Skeletal muscle tissue (tissue), 4 donors: ENCODE data around the gene RTN4RL1. TPM values are rescaled to one million over a fixed set of nuclear protein-coding genes. Genes with fewer than 3 reads are reported as not detected.

Source experiments
- H3K27ac ChIP-seq: one replicate; pipeline ENCODE4 v1.7.0; 2013; ENCODE audit warnings: mild to moderate bottlenecking, low read depth, low read length, inconsistent platforms
- H3K27me3 ChIP-seq, 3 donors: one replicate each; pipeline ENCODE4 v1.7.0; 2013; ENCODE audit warnings: low read length in 3 of 3; ENCODE audit not compliant: control insufficient read depth in 3 of 3, insufficient read depth in 3 of 3
- H3K36me3 ChIP-seq, 3 donors: one replicate each; pipeline ENCODE4 v1.7.0; 2013; ENCODE audit warnings: low read length in 3 of 3; ENCODE audit not compliant: control insufficient read depth in 3 of 3, insufficient read depth in 3 of 3
- H3K4me1 ChIP-seq, 3 donors: one replicate each; pipeline ENCODE4 v1.7.0; 2013; ENCODE audit warnings: low read length in 3 of 3, mild to moderate bottlenecking in 3 of 3; ENCODE audit not compliant: control insufficient read depth in 3 of 3, insufficient read depth in 3 of 3
- H3K4me3 ChIP-seq, 3 donors: one replicate each; pipeline ENCODE4 v1.7.0; 2013; ENCODE audit warnings: low read length in 3 of 3
- H3K9ac ChIP-seq, 3 donors: one replicate each; pipeline ENCODE4 v1.7.0; 2013; ENCODE audit warnings: low read length in 3 of 3, mild to moderate bottlenecking in 3 of 3, moderate library complexity in 2 of 3, low read depth in 1 of 3
- H3K9me3 ChIP-seq, 3 donors: one replicate each; pipeline ENCODE4 v1.7.0; 2013; ENCODE audit warnings: low read length in 3 of 3; ENCODE audit not compliant: control insufficient read depth in 3 of 3
- total RNA-seq: library from RNA; depleted of rRNA; stranded (reverse); fragments of >200 nt; gene quantifications from one replicate; pipeline ENCODE4 v1.2.3, GENCODE V29; 2014
- donor health status: Osteomylitis.

Gene RTN4RL1
- total RNA-seq, 1 donor from 2014 or later, result 1.0 TPM

- Histone ChIP-seq H3K9ac (peak overlapping the region; percentile 34 to 66 (median 54)), H3K27ac (peak overlapping the region; percentile 76), H3K4me1 (peaks cover 74 to 89% (median 76%) of the 10 kb centered on the region in 3 donors), H3K36me3 (peaks cover 27 to 42% (median 31%) of the 10 kb centered on the region in 3 donors), H3K27me3 (no peaks in the 10 kb centered on the region), H3K9me3 (no peaks in the 10 kb centered on the region), H3K4me3 (no peak overlapping the region)
Observed at GRCh38 chr17:2067048-2067561, 42.0 kb upstream of the RTN4RL1 start.

DNA sequence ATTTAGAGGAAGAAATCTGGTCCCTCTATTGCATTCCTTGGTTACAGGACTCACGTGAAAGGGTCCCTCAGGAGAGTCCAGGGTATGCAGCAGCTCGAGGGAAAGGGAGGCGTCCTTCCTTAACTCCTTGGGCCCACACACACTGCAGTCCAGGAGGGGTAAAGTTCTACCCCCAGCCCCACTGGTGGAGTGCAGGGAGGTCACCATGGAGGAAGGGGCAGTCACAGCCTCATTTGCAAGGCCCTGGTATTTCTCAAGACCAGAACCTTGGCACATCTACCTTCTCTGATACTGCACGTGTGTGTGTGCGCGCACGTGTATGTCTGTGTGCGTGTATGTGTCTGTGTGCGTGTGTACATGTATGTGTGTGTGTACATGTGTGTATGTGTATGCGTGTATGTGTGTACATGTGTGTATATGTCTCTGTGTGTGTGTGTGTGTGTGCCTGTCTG is 40.8 kb upstream of the RTN4RL1 start:
- peak overlapping the region in 1 of 3 donors; percentile 66 for H3K9ac ChIP-seq
- H3K4me1 ChIP-seq, result peaks cover 77 to 89% (median 78%) of the 10 kb centered on the region in 3 donors
- H3K36me3 ChIP-seq, result peaks cover 27 to 47% (median 31%) of the 10 kb centered on the region in 3 donors
- H3K27me3 ChIP-seq, result no peaks in the 10 kb centered on the region
- H3K9me3 ChIP-seq, result no peaks in the 10 kb centered on the region
- peak overlapping the region; percentile 76 for H3K27ac ChIP-seq
- H3K4me3 ChIP-seq, result no peak overlapping the region

GRCh38 chr17:2064980-2065785 is 40.0 kb upstream of the RTN4RL1 start:
- Histone ChIP-seq H3K9me3 (no peaks in the 10 kb centered on the region), H3K9ac (peak overlapping the region in 1 of 3 donors; percentile 66), H3K4me1 (peaks cover 77 to 87% (median 80%) of the 10 kb centered on the region in 3 donors), H3K27ac (peak overlapping the region; percentile 76), H3K27me3 (no peaks in the 10 kb centered on the region), H3K36me3 (peaks cover 27 to 55% (median 33%) of the 10 kb centered on the region in 3 donors), H3K4me3 (no peak overlapping the region)

- no peaks in the 10 kb centered on the region for H3K9me3 ChIP-seq
- peak overlapping the region; percentile 76 for H3K27ac ChIP-seq
- peaks cover 80 to 89% (median 82%) of the 10 kb centered on the region in 3 donors for H3K4me1 ChIP-seq
- peaks cover 27 to 60% (median 37%) of the 10 kb centered on the region in 3 donors for H3K36me3 ChIP-seq
- H3K4me3 ChIP-seq, result no peak overlapping the region
- H3K27me3 ChIP-seq, result no peaks in the 10 kb centered on the region
- H3K9ac ChIP-seq, result peak overlapping the region in 1 of 3 donors; percentile 45
Observed at GRCh38 chr17:2064520-2064971, 39.4 kb upstream of the RTN4RL1 start.

- H3K4me3 ChIP-seq, result no peak overlapping the region
- peaks cover 82 to 90% (median 85%) of the 10 kb centered on the region in 3 donors for H3K4me1 ChIP-seq
- H3K27ac ChIP-seq, result peak overlapping the region; percentile 76
- no peak overlapping the region for H3K9ac ChIP-seq
- H3K9me3 ChIP-seq, result no peaks in the 10 kb centered on the region
- peaks cover 27 to 60% (median 37%) of the 10 kb centered on the region in 3 donors for H3K36me3 ChIP-seq
- H3K27me3 ChIP-seq, result no peaks in the 10 kb centered on the region
Observed at GRCh38 chr17:2064147-2064489, 39.0 kb upstream of the RTN4RL1 start.

DNA sequence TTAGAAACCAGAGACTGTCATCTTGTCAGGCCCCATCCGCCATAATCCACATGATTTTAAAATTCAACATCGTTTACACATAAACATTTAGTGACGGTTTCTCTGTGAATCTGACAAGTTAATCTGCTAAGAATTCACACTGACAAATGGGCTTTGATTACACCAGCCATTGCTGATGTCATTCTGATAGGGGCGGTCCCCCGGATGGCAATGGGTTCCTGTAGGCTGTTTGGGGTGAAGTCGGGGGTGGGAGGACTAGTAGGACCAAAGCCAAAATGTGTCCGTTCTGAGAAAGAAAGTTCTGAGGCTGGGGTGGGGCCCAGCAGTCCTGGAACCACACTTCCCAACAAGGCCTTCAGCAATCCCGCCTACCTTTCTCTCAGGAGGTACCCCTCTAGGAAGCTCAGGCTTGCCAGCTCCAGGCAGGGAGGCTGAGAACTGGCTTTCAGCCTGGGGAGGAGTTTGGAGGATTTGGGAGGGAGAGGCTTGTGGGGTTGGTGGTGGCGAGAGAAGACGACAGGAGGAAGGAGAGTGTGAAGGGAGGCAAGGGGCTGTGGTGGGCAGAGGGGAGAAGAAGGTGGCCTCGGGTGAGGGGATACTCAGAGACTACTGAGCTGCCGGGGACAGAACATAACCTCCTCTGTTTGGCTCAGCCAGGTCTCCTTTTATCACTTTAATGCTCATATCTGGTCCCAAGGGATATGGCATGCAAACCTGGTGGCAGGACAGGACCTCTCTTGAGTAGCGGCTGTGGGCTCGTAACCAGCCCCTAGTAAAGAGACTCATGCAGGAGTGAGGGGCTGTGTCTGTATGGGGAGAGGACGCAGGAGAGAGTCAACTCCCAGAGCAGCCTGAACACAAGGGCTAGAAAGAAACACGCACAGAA is 38.4 kb upstream of the RTN4RL1 start:
- H3K4me3 ChIP-seq, result no peak overlapping the region
- no peaks in the 10 kb centered on the region for H3K27me3 ChIP-seq
- no peaks in the 10 kb centered on the region for H3K9me3 ChIP-seq
- peak overlapping the region; percentile 14 to 75 (median 40) for H3K9ac ChIP-seq
- H3K4me1 ChIP-seq, result peaks cover 79 to 85% (median 80%) of the 10 kb centered on the region in 3 donors
- peaks cover 25 to 58% (median 32%) of the 10 kb centered on the region in 3 donors for H3K36me3 ChIP-seq
- H3K27ac ChIP-seq, result peak overlapping the region; percentile 76

- H3K27ac ChIP-seq, result peak overlapping the region; percentile 76
- peaks cover 19 to 54% (median 35%) of the 10 kb centered on the region in 3 donors for H3K36me3 ChIP-seq
- peak overlapping the region in 1 of 3 donors; percentile 75 for H3K9ac ChIP-seq
- no peaks in the 10 kb centered on the region for H3K27me3 ChIP-seq
- peak overlapping the region in 2 of 3 donors; percentile 6 to 15 for H3K4me3 ChIP-seq
- no peaks in the 10 kb centered on the region for H3K9me3 ChIP-seq
- H3K4me1 ChIP-seq, result peaks cover 71 to 79% (median 75%) of the 10 kb centered on the region in 3 donors
Observed at GRCh38 chr17:2062571-2063183, 37.5 kb upstream of the RTN4RL1 start.

- no peaks in the 10 kb centered on the region for H3K9me3 ChIP-seq
- no peaks in the 10 kb centered on the region for H3K27me3 ChIP-seq
- peak overlapping the region in 1 of 3 donors; percentile 7 for H3K4me3 ChIP-seq
- H3K4me1 ChIP-seq, result peaks cover 62 to 67% (median 63%) of the 10 kb centered on the region in 3 donors
- peak overlapping the region; percentile 76 for H3K27ac ChIP-seq
- H3K36me3 ChIP-seq, result peaks cover 19 to 48% (median 29%) of the 10 kb centered on the region in 3 donors
- peak overlapping the region in 2 of 3 donors; percentile 68 to 75 for H3K9ac ChIP-seq
Observed at GRCh38 chr17:2061441-2061958, 36.4 kb upstream of the RTN4RL1 start.
